Osteoblast (primary cell): Measurements from ENCODE around the gene UMPS. TPM values are rescaled to one million over a fixed set of nuclear protein-coding genes. Genes with fewer than 3 reads are reported as not detected.

Experiments
- DNase-seq: peaks from one replicate; pipeline ENCODE4 v3.0.0; 2011; ENCODE audit warnings: low spot score, mixed read lengths; ENCODE audit not compliant: insufficient read length; ENCODE audit errors: missing footprints
- H2AFZ ChIP-seq: 2 replicates; pipeline ENCODE4 v1.6.0; 2011; ENCODE audit warnings: mild to moderate bottlenecking, low read length
- H3K27ac ChIP-seq: 2 replicates; pipeline ENCODE4 v1.5.1; 2011; ENCODE audit warnings: mild to moderate bottlenecking, low read depth, low read length, moderate library complexity
- H3K27me3 ChIP-seq: 2 replicates; pipeline ENCODE4 v1.6.0; 2012; ENCODE audit warnings: mild to moderate bottlenecking, control low read depth, inconsistent platforms, low read length, moderate library complexity; ENCODE audit not compliant: insufficient read depth
- H3K36me3 ChIP-seq: 2 replicates; pipeline ENCODE4 v1.5.1; 2011; ENCODE audit warnings: mild to moderate bottlenecking, low read length, control low read depth, moderate library complexity; ENCODE audit not compliant: insufficient read depth
- H3K4me1 ChIP-seq: 2 replicates; pipeline ENCODE4 v1.5.1; 2011; ENCODE audit warnings: mild to moderate bottlenecking, low read length, control low read depth, moderate library complexity; ENCODE audit not compliant: insufficient read depth
- H3K4me2 ChIP-seq: 2 replicates; pipeline ENCODE4 v1.6.0; 2011; ENCODE audit warnings: mild to moderate bottlenecking, low read length; ENCODE audit not compliant: insufficient read depth
- H3K4me3 ChIP-seq: fragments of 200-600 bp; sonication (generic); 3 replicates; pipeline ENCODE4 v1.5.1; 2012; ENCODE audit warnings: mild to moderate bottlenecking, low read length, inconsistent platforms; ENCODE audit not compliant: insufficient read depth
- H3K79me2 ChIP-seq: 2 replicates; pipeline ENCODE4 v1.6.0; 2012; ENCODE audit warnings: mild to moderate bottlenecking, low read length, control low read depth, inconsistent platforms; ENCODE audit not compliant: insufficient read depth
- H3K9me3 ChIP-seq: 2 replicates; pipeline ENCODE4 v1.5.1; 2011; ENCODE audit warnings: low read depth, low read length, control low read depth
- H4K20me1 ChIP-seq: 2 replicates; pipeline ENCODE4 v1.6.0; 2012; ENCODE audit warnings: mild to moderate bottlenecking, low read length, control low read depth; ENCODE audit not compliant: insufficient read depth
- total RNA-seq: library from RNA; depleted of rRNA; stranded (reverse); fragments of >200 nt; gene quantifications from 2 replicates; pipeline ENCODE4 v1.2.3, GENCODE V29; 2012
- TF ChIP-seq, protein P1 (sequence below): IDR thresholded peaks from 2 replicates; pipeline ENCODE4 v1.5.1; 2011; ENCODE audit warnings: mild to moderate bottlenecking, low read depth, low read length, moderate library complexity; ENCODE audit errors: extremely low read depth

The UMPS gene
- total RNA-seq, 1 donor: 19.5 TPM

DNA sequence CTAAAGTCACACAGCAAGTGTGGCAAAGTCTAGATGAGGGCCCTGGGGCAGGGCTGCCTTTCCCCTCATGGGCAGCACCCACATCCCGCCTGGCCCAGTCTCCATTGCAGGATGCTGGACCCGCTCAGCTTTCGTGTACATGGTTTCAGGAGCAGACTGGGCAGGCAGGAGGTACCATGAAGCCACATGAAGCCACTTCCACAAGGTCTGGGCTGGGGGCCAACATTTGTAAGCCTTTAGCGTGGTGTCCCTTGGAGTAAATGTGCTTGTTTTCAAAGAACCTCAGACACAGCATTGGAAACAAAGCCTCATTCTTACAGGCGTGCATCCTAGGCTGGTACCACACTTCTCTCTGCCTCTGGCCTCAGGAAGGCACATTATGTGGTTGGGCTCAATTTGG, 34.5 kb downstream of the UMPS start:
- Histone ChIP-seq H3K4me3 (no peak overlapping the region), H2AFZ (no peak overlapping the region), H3K79me2 (no peaks in the 10 kb centered on the region), H3K27ac (no peak overlapping the region), H3K4me1 (peaks cover 17% of the 10 kb centered on the region), H3K27me3 (no peaks in the 10 kb centered on the region), H4K20me1 (peaks cover 2% of the 10 kb centered on the region), H3K4me2 (no peak overlapping the region), H3K9me3 (no peaks in the 10 kb centered on the region), H3K36me3 (peaks cover 68% of the 10 kb centered on the region)
- DNase-seq: no peak
- TF ChIP-seq, protein P1, sequence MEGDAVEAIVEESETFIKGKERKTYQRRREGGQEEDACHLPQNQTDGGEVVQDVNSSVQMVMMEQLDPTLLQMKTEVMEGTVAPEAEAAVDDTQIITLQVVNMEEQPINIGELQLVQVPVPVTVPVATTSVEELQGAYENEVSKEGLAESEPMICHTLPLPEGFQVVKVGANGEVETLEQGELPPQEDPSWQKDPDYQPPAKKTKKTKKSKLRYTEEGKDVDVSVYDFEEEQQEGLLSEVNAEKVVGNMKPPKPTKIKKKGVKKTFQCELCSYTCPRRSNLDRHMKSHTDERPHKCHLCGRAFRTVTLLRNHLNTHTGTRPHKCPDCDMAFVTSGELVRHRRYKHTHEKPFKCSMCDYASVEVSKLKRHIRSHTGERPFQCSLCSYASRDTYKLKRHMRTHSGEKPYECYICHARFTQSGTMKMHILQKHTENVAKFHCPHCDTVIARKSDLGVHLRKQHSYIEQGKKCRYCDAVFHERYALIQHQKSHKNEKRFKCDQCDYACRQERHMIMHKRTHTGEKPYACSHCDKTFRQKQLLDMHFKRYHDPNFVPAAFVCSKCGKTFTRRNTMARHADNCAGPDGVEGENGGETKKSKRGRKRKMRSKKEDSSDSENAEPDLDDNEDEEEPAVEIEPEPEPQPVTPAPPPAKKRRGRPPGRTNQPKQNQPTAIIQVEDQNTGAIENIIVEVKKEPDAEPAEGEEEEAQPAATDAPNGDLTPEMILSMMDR: no peak

DNA sequence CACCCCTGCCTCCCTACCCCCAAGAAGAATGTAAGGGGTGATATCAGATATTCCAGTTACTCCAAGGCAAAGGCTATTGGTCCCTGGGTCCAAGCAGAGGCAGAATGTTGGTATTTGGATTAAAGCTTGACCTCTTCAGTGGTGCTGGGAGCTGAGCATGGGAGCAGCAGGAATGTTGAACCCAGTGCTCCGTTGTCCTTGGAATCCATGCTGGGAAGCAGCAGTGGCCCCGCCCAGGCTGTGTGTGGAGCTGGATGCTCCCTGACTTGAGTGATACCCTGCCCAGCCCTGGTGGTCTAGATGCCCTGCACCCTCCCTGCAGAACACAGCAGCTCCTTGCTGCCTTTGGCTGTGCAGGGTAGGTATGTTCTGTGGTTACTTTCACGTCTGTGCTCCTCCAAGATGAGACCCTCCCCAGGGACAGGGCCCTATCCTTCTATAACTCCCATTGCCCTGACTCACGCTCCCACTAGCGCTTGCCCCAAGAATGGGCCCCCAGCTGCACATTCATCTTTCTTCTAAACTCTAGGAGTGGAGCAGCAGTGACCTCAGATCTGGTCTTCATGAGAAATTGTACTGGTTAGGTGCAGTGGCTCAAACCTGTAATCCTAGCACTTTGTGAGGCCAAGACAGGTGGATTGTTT, 35.1 kb downstream of the UMPS start:
- H2AFZ ChIP-seq: no peak overlapping the region
- H3K27ac ChIP-seq: no peak overlapping the region
- no peak overlapping the region for H3K4me2 ChIP-seq
- H3K9me3 ChIP-seq: no peaks in the 10 kb centered on the region
- no peak overlapping the region for H3K4me3 ChIP-seq
- TF ChIP-seq, protein P1: no peak
- H3K79me2 ChIP-seq: no peaks in the 10 kb centered on the region
- H3K36me3 ChIP-seq: peaks cover 71% of the 10 kb centered on the region
- H4K20me1 ChIP-seq: peaks cover 2% of the 10 kb centered on the region
- no peak for DNase-seq
- peaks cover 15% of the 10 kb centered on the region for H3K4me1 ChIP-seq
- no peaks in the 10 kb centered on the region for H3K27me3 ChIP-seq

DNA sequence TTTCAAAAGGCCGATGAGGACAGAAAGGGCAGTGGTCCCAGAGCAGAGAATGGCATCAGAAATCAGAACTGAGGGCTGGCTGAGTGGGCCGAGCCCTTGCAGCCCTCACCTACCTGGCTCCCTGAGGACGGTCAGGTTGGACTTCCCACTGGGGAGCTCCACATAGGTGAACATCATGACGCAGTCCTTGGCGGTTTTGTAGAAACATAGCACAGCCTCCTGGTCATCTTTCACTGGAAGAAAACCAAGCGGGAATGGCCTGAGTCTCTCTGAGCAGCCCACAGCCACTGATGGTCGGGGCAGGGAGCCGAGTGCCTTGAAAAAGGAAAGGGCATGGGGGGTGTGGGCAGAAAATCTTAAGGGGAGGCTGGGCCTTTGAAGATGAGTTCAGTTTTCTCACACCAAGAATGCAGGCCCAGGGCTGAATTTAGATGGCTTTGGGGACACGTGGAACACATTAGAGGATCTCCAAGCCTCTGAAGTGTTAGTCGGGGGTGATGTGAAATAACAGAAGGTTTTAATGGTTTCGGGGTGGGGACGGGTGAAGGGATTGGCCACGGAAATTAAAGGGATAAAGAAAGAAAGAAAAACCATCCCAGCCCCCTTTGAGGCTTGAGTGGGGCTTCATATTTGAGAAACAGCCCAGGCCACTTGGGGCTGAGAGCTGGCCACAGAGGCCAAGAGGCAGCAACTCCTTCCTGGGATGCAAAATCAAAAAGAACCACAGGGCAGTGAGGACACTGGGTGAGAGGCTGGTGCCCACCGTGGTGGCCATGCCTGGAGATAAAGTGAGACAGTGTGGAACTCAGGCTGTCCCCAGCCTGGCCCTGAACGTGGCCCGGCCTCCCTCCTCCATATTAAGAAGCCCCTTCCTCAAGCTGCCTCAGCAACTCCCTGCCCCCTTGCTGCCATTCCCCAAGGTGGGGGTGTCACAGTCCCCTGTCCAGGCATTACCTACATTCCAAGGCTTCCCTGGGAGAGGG, 36.2 kb downstream of the UMPS start:
- H3K36me3 ChIP-seq: peaks cover 71% of the 10 kb centered on the region
- no peaks in the 10 kb centered on the region for H3K9me3 ChIP-seq
- no peak for DNase-seq
- H4K20me1 ChIP-seq: peaks cover 2% of the 10 kb centered on the region
- H2AFZ ChIP-seq: no peak overlapping the region
- no peak overlapping the region for H3K4me3 ChIP-seq
- H3K79me2 ChIP-seq: no peaks in the 10 kb centered on the region
- no peak overlapping the region for H3K4me2 ChIP-seq
- TF ChIP-seq, protein P1: no peak
- H3K4me1 ChIP-seq: peaks cover 6% of the 10 kb centered on the region
- no peak overlapping the region for H3K27ac ChIP-seq
- H3K27me3 ChIP-seq: no peaks in the 10 kb centered on the region

DNA sequence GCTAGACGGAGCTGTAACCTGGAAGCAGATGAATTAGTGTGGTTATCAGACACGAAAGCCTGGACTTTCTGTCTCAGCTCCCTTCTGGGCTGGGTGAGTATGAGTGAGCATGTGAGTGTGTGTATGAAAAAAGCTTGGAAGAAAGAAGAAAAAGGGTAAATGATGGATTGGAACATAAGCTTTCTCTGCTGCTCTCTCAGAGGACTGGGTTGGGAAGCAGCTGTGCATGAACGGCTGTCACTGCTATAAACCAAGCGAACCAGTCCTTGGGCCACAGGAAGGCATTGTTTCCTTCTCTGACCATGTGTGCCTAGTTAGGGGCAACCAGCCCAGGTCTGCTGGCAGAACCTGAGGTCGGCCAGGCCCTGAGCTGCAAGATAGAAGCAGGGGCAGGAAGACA, 37.0 kb downstream of the UMPS start:
- Histone ChIP-seq H3K27ac (no peak overlapping the region), H4K20me1 (peaks cover 2% of the 10 kb centered on the region), H3K36me3 (peaks cover 70% of the 10 kb centered on the region), H3K4me1 (peaks cover 6% of the 10 kb centered on the region), H3K4me3 (no peak overlapping the region), H3K9me3 (no peaks in the 10 kb centered on the region), H3K79me2 (no peaks in the 10 kb centered on the region), H3K27me3 (no peaks in the 10 kb centered on the region), H3K4me2 (no peak overlapping the region), H2AFZ (no peak overlapping the region)
- DNase-seq: no peak
- TF ChIP-seq, protein P1: no peak
